T-helper 9 cell (primary cell): ENCODE data around the gene FILIP1L.
"Not testable (repeated sequence)": the region's sequence is repeated elsewhere in the genome, so short reads cannot be mapped to it uniquely, and the experiment has no call there.

Source experiments
- DNase-seq: peaks from one replicate; pipeline ENCODE4 v3.0.0-alpha.2; 2020

Gene FILIP1L

GRCh38 chr3:99861216-99861615 is 253.1 kb downstream of the FILIP1L start:
- DNase-seq: no peak

GRCh38 chr3:99859825-99860224 is 254.5 kb downstream of the FILIP1L start:
- no peak for DNase-seq

GRCh38 chr3:99858469-99858868 is 255.8 kb downstream of the FILIP1L start:
- no peak for DNase-seq

GRCh38 chr3:99857278-99857677 is 257.0 kb downstream of the FILIP1L start:
- DNase-seq: no peak

- no peak for DNase-seq
These were observed 257.7 kb downstream of the FILIP1L start for GRCh38 chr3:99856437-99857220.

- DNase-seq: no peak
These were observed 258.4 kb downstream of the FILIP1L start for GRCh38 chr3:99855900-99856299.

- no peak for DNase-seq
These were observed 259.5 kb downstream of the FILIP1L start for GRCh38 chr3:99854756-99855298.

GRCh38 chr3:99852851-99853250 is 261.4 kb downstream of the FILIP1L start:
- no peak for DNase-seq

GRCh38 chr3:99851955-99852354 is 262.3 kb downstream of the FILIP1L start:
- no peak for DNase-seq

- DNase-seq: no peak
These were observed 263.7 kb downstream of the FILIP1L start for GRCh38 chr3:99850608-99851007.

- no peak for DNase-seq
These were observed 265.9 kb downstream of the FILIP1L start for GRCh38 chr3:99848433-99848832.

GRCh38 chr3:99846477-99847160 is 267.7 kb downstream of the FILIP1L start:
- DNase-seq: no peak

- no peak for DNase-seq
These were observed 268.3 kb downstream of the FILIP1L start for GRCh38 chr3:99845999-99846398.

- DNase-seq: no peak
These were observed 269.0 kb downstream of the FILIP1L start for GRCh38 chr3:99845331-99845730.

GRCh38 chr3:99843590-99844258 is 270.6 kb downstream of the FILIP1L start:
- DNase-seq: no peak

- DNase-seq: no peak
These were observed 271.3 kb downstream of the FILIP1L start for GRCh38 chr3:99842826-99843589.

- DNase-seq: not testable (repeated sequence)
These were observed 272.4 kb downstream of the FILIP1L start for GRCh38 chr3:99841949-99842348.

GRCh38 chr3:99839613-99840012 is 274.7 kb downstream of the FILIP1L start:
- no peak for DNase-seq

GRCh38 chr3:99838755-99839154 is 275.5 kb downstream of the FILIP1L start:
- no peak for DNase-seq

- no peak for DNase-seq
These were observed 276.6 kb downstream of the FILIP1L start for GRCh38 chr3:99837715-99838114.

GRCh38 chr3:99836681-99837080 is 277.6 kb downstream of the FILIP1L start:
- no peak for DNase-seq

- DNase-seq: no peak
These were observed 279.9 kb downstream of the FILIP1L start for GRCh38 chr3:99834211-99834957.
